ENCODE data around the gene RDH8.

The RDH8 gene

DNA sequence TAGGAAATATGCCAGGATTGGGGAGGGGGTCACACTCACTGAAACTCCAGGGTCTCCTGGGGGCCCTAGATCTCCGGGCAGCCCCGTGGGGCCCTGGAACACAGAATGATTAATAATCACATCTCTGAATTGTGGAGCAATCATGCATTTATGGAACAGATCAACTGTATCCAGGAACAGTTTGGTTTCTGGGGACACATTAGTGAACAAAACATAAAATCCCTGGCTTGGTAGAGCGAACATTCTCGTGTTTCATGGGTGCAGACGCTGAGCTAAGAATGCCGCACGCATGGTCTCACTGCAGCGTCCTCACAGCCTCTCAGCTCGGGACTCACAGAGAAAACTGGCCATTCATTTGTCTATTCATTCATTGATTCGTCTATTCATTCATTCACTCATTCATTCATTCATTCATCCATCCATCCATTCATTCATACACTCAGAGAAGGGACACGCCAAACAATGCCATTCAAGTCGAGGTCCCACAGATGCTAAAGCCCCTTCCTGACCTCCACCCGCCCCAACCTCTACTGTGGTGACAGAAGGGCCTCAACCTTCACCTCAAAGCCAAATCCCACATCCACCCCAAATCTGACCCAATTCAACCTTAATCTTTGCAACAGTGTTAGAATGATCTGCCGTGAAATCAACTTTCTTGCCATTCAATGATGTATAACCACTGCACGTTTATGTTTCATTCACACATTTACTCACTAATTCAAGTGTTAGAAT is 42.0 kb upstream of the RDH8 start:
- TF ChIP-seq ZNF8 (CRISPR knock-in tag; IDR thresholded peaks at IDR 0.05) (no peak), POU6F1 (CRISPR knock-in tag; IDR thresholded peaks at IDR 0.05; ENCODE audit: borderline replicate concordance, low read depth) (no peak), TCF4 (CRISPR knock-in tag; IDR thresholded peaks at IDR 0.05; ENCODE audit: borderline replicate concordance) (no peak), ISL1 (CRISPR knock-in tag; IDR thresholded peaks at IDR 0.05) (no peak), ZC3H10 (CRISPR knock-in tag; IDR thresholded peaks at IDR 0.05) (no peak), RARB (CRISPR knock-in tag; IDR thresholded peaks at IDR 0.05) (no peak), ZFP30 (CRISPR knock-in tag; IDR thresholded peaks at IDR 0.05) (no peak), BACH2 (CRISPR knock-in tag; IDR thresholded peaks at IDR 0.05; ENCODE audit: borderline replicate concordance) (no peak), OSR1 (CRISPR knock-in tag; IDR thresholded peaks at IDR 0.05) (no peak), SNAI2 (CRISPR knock-in tag; IDR thresholded peaks at IDR 0.05) (no peak), TSHZ2 (CRISPR knock-in tag; IDR thresholded peaks at IDR 0.05) (no peak), CSDC2 (CRISPR knock-in tag; IDR thresholded peaks at IDR 0.05) (no peak), ARNTL (CRISPR knock-in tag; IDR thresholded peaks at IDR 0.05; ENCODE audit: borderline replicate concordance, low read depth) (no peak), TOX (CRISPR knock-in tag; IDR thresholded peaks at IDR 0.05; ENCODE audit: borderline replicate concordance) (no peak), ZNF565 (CRISPR knock-in tag; conservative IDR thresholded peaks at IDR 0.05; ENCODE audit: low read depth) (no peak), ZFP3 (CRISPR knock-in tag; IDR thresholded peaks at IDR 0.05) (no peak)
- TF ChIP-seq, protein P1, sequence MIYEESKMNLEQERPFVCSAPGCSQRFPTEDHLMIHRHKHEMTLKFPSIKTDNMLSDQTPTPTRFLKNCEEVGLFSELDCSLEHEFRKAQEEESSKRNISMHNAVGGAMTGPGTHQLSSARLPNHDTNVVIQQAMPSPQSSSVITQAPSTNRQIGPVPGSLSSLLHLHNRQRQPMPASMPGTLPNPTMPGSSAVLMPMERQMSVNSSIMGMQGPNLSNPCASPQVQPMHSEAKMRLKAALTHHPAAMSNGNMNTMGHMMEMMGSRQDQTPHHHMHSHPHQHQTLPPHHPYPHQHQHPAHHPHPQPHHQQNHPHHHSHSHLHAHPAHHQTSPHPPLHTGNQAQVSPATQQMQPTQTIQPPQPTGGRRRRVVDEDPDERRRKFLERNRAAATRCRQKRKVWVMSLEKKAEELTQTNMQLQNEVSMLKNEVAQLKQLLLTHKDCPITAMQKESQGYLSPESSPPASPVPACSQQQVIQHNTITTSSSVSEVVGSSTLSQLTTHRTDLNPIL (CRISPR knock-in tag; IDR thresholded peaks at IDR 0.05; ENCODE audit: low read depth): no peak

DNA sequence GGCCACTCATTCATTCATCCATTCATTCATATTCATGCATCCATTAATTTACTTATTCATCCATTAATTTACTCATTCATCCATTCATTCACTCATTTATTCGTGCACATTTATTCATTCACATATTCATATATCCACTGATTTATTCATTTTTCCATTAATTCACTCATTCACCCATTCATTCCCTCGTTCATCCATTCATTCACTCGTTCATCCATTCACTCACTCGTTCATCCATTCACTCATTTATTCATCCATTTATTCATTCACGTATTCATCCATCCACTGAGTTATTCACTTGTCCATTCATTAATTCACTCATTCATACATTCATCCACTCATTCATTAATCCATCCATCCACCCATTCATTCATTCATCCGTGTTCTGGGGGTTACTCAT is 41.2 kb upstream of the RDH8 start:
- ATAC-seq: no peak
- TF ChIP-seq, protein P2, sequence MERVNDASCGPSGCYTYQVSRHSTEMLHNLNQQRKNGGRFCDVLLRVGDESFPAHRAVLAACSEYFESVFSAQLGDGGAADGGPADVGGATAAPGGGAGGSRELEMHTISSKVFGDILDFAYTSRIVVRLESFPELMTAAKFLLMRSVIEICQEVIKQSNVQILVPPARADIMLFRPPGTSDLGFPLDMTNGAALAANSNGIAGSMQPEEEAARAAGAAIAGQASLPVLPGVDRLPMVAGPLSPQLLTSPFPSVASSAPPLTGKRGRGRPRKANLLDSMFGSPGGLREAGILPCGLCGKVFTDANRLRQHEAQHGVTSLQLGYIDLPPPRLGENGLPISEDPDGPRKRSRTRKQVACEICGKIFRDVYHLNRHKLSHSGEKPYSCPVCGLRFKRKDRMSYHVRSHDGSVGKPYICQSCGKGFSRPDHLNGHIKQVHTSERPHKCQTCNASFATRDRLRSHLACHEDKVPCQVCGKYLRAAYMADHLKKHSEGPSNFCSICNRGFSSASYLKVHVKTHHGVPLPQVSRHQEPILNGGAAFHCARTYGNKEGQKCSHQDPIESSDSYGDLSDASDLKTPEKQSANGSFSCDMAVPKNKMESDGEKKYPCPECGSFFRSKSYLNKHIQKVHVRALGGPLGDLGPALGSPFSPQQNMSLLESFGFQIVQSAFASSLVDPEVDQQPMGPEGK (CRISPR knock-in tag; IDR thresholded peaks at IDR 0.05; ENCODE audit: borderline replicate concordance): no peak
- TF ChIP-seq TSHZ2 (CRISPR knock-in tag; IDR thresholded peaks at IDR 0.05): no peak
- no peak for TF ChIP-seq ISL1 (CRISPR knock-in tag; IDR thresholded peaks at IDR 0.05)
- no peak for TF ChIP-seq GLIS3 (CRISPR knock-in tag; IDR thresholded peaks at IDR 0.05)
- TF ChIP-seq TOX (CRISPR knock-in tag; IDR thresholded peaks at IDR 0.05; ENCODE audit: borderline replicate concordance): no peak
- TF ChIP-seq ZC3H10 (CRISPR knock-in tag; IDR thresholded peaks at IDR 0.05): no peak
- no peak for TF ChIP-seq CSDC2 (CRISPR knock-in tag; IDR thresholded peaks at IDR 0.05)
- TF ChIP-seq ZFP3 (CRISPR knock-in tag; IDR thresholded peaks at IDR 0.05): no peak

More for the DNA sequence above, 42.0 kb upstream of the RDH8 start:
- peak; percentile 25; the same call in 1 of the 3 replicates for ATAC-seq

All from SK-N-SH treated with all-trans-retinoic acid at 6 μM for 48 hours (cell line).